ENCODE data around the gene CHI3L2. TPM values are rescaled to one million over a fixed set of nuclear protein-coding genes. Genes with fewer than 3 reads are reported as not detected.
"Not testable (repeated sequence)": the region's sequence is repeated elsewhere in the genome, so short reads cannot be mapped to it uniquely, and the experiment has no call there.

The CHI3L2 gene
- total and polyA plus RNA-seq, 12 donors: 0.33 to 9.1 (median 2.7) TPM; not detected in 1

DNA sequence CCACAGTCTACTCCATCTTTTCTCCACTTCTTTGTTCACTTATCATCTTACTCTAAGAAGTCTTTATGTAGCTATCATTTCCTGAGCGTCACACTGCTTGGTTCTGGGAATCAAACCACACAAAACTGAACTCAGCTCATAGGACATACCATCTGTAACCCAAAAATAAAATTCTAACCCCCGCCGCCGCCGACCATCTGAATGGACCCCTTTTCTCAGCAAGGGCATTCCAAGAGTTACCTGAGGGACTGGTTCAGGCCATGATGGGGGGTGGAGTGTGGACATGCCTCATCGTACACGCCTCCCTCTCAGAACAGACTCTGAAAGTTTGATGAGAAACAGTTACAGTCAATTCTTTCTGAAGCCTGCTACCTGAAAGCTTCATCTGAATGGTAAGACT is 12.6 kb upstream of the CHI3L2 start:
- peaks cover 14 to 19% of the 10 kb centered on the region in 2 donors for H3K4me1 ChIP-seq (replicated peaks in 1 of 2)
- no peak for DNase-seq
- no peak overlapping the region for H3K4me3 ChIP-seq
- intact Hi-C loops (cut with DNase I): no loop called here
- TF ChIP-seq POLR2A (IDR thresholded peaks at IDR 0.05): no peak
- TF ChIP-seq, protein P1, sequence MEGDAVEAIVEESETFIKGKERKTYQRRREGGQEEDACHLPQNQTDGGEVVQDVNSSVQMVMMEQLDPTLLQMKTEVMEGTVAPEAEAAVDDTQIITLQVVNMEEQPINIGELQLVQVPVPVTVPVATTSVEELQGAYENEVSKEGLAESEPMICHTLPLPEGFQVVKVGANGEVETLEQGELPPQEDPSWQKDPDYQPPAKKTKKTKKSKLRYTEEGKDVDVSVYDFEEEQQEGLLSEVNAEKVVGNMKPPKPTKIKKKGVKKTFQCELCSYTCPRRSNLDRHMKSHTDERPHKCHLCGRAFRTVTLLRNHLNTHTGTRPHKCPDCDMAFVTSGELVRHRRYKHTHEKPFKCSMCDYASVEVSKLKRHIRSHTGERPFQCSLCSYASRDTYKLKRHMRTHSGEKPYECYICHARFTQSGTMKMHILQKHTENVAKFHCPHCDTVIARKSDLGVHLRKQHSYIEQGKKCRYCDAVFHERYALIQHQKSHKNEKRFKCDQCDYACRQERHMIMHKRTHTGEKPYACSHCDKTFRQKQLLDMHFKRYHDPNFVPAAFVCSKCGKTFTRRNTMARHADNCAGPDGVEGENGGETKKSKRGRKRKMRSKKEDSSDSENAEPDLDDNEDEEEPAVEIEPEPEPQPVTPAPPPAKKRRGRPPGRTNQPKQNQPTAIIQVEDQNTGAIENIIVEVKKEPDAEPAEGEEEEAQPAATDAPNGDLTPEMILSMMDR (IDR thresholded peaks at IDR 0.05): no peak
- 92 to 96% (median 93%) methylated on average over 7 of the region's 7 CpGs for whole genome bisulfite sequencing, 4 donors
- no peaks in the 10 kb centered on the region for H3K27me3 ChIP-seq
- H3K9me3 ChIP-seq (replicated peaks in 1 of 3): no peaks in the 10 kb centered on the region
- no peaks in the 10 kb centered on the region for H3K36me3 ChIP-seq (replicated peaks in 1 of 2)
- no peak overlapping the region for H3K27ac ChIP-seq

DNA sequence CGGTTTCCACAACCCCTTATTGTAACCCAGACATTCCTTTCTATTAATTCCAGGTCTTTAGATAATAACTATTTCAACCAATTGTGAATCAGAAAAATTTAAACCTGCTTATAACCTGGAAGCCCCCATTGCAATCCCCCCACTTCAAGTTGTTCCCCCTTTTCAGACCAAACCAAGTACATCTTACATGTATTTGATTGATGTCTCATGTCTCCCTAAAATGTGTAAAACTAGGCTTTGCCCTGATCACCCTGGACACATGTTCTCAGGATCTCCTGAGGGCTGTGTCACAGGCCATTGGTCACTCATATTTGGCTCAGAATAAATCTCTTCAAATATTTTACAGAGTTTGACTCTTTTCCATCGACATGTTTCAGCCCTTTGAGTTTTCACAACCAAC is 12.2 kb upstream of the CHI3L2 start:
- H3K36me3 ChIP-seq (replicated peaks in 1 of 2); H3K27ac ChIP-seq; H3K9me3 ChIP-seq (replicated peaks in 1 of 3); H3K4me3 ChIP-seq; DNase-seq; intact Hi-C loops (cut with DNase I); H3K27me3 ChIP-seq: not testable (repeated sequence)
- peaks cover 14 to 19% of the 10 kb centered on the region in 2 donors for H3K4me1 ChIP-seq (replicated peaks in 1 of 2)
- WGBS, 4 donors: 88 to 95% (median 93%) methylated on average over 2 of the region's 2 CpGs

DNA sequence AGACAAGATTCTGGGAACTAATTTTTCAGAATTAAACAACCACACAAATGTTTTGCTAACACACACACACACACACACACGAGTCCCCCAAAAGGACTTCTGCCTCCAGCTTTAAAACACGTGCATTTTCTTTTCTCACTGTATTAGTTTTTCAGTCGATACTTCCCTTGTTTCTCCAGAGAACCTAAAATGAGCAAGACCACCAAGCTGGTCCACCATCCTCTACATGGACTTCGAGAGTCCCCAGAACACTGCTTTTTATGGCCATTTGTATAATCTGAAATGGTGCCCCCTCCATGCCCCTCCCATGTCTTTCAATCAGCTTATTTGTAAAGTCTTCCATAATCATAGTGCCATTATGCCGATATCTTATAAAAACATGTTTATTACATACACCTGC is 10.8 kb upstream of the CHI3L2 start:
- 74 to 87% (median 81%) methylated on average over 5 of the region's 5 CpGs for WGBS, 4 donors
- Histone ChIP-seq H3K9me3 (replicated peaks in 1 of 3) (no peaks in the 10 kb centered on the region), H3K27me3 (no peaks in the 10 kb centered on the region), H3K4me1 (replicated peaks in 1 of 2) (peaks cover 13 to 16% of the 10 kb centered on the region in 2 donors), H3K4me3 (no peak overlapping the region), H3K27ac (no peak overlapping the region), H3K36me3 (replicated peaks in 1 of 2) (no peaks in the 10 kb centered on the region)
- intact Hi-C loops (cut with DNase I): no loop called here
- TF ChIP-seq, protein P1 (IDR thresholded peaks at IDR 0.05): no peak
- no peak for TF ChIP-seq POLR2A (IDR thresholded peaks at IDR 0.05)
- DNase-seq: no peak

- Histone ChIP-seq H3K27ac (no peak overlapping the region), H3K4me3 (no peak overlapping the region), H3K27me3 (no peaks in the 10 kb centered on the region), H3K36me3 (replicated peaks in 1 of 2) (no peaks in the 10 kb centered on the region), H3K9me3 (replicated peaks in 1 of 3) (no peaks in the 10 kb centered on the region), H3K4me1 (replicated peaks in 1 of 2) (peaks cover 11 to 16% of the 10 kb centered on the region in 2 donors)
- intact Hi-C loops (cut with DNase I): no loop called here
- no peak for DNase-seq
- WGBS, 4 donors: 69 to 76% (median 74%) methylated on average over 5 of the region's 5 CpGs
- TF ChIP-seq POLR2A (IDR thresholded peaks at IDR 0.05): no peak
- TF ChIP-seq, protein P1 (IDR thresholded peaks at IDR 0.05): no peak
Observed at GRCh38 chr1:111217183-111217910, 10.2 kb upstream of the CHI3L2 start.

All from adrenal gland (tissue), 12 donors.